Neuronal stem cell (in vitro differentiated cells): ENCODE measurements around the gene PRELID3B.

Experiments
- DNase-seq: peaks from one replicate; pipeline ENCODE4 v3.0.0-alpha.2; 2013; ENCODE audit warnings: low spot score
- H2AFZ ChIP-seq: one replicate; pipeline ENCODE4 v1.6.1; 2013; ENCODE audit warnings: mild to moderate bottlenecking, low read length, inconsistent platforms
- H2AK5ac ChIP-seq: 2 replicates; pipeline ENCODE4 v1.6.1; 2013; ENCODE audit warnings: low read depth, mild to moderate bottlenecking, inconsistent platforms, low read length, moderate library complexity, mixed read lengths
- H2BK120ac ChIP-seq: 2 replicates; pipeline ENCODE4 v1.6.1; 2013; ENCODE audit warnings: low read depth, mild to moderate bottlenecking, inconsistent platforms, low read length, moderate library complexity, mixed read lengths
- H2BK12ac ChIP-seq: one replicate; pipeline ENCODE4 v1.6.1; 2013; ENCODE audit warnings: low read length, inconsistent platforms
- H2BK15ac ChIP-seq: 2 replicates; pipeline ENCODE4 v1.6.1; 2013; ENCODE audit warnings: mild to moderate bottlenecking, low read length, inconsistent platforms, mixed read lengths
- H2BK5ac ChIP-seq: one replicate; pipeline ENCODE4 v1.6.1; 2013; ENCODE audit warnings: inconsistent platforms, mild to moderate bottlenecking, low read length, moderate library complexity
- H3K14ac ChIP-seq: one replicate; pipeline ENCODE4 v1.6.1; 2013; ENCODE audit warnings: low read length, inconsistent platforms
- H3K18ac ChIP-seq: 2 replicates; pipeline ENCODE4 v1.6.1; 2013; ENCODE audit warnings: low read length, inconsistent platforms
- H3K23ac ChIP-seq: 2 replicates; pipeline ENCODE4 v1.6.1; 2013; ENCODE audit warnings: low read depth, mild to moderate bottlenecking, mixed read lengths, low read length, inconsistent platforms; ENCODE audit not compliant: poor library complexity
- H3K27ac ChIP-seq: replicated peaks from 3 replicates; pipeline ENCODE4 v1.5.1; 2013; ENCODE audit warnings: low read length, inconsistent platforms
- H3K27me3 ChIP-seq, 3 experiments: 2 replicates each; pipeline ENCODE4 v1.6.1; 2013; ENCODE audit warnings: low read length in 3 of 3, mild to moderate bottlenecking in 2 of 3, inconsistent platforms in 1 of 3, low read depth in 1 of 3, mixed read lengths in 1 of 3, moderate library complexity in 1 of 3; ENCODE audit not compliant: control insufficient read depth in 3 of 3, insufficient read depth in 3 of 3
- H3K36me3 ChIP-seq, 2 donors: replicated peaks in 1 of 2; 2 replicates each; pipeline ENCODE4 v1.6.1; 2013; ENCODE audit warnings: low read length in 2 of 2; ENCODE audit not compliant: control insufficient read depth in 2 of 2, insufficient read depth in 2 of 2
- H3K4ac ChIP-seq: 2 replicates; pipeline ENCODE4 v1.6.1; 2013; ENCODE audit warnings: inconsistent platforms, mild to moderate bottlenecking, low read length, moderate library complexity
- H3K4me1 ChIP-seq, 2 donors: 1 replicate in 1 of 2; 2 replicates in 1 of 2; pipeline ENCODE4 v1.6.1; 2013; ENCODE audit warnings: low read length in 2 of 2, low read depth in 1 of 2; ENCODE audit not compliant: control insufficient read depth in 2 of 2, insufficient read depth in 1 of 2
- H3K4me2 ChIP-seq: one replicate; pipeline ENCODE4 v1.6.1; 2013; ENCODE audit warnings: mild to moderate bottlenecking, low read length, inconsistent platforms; ENCODE audit not compliant: insufficient read depth, poor library complexity, severe bottlenecking
- H3K4me3 ChIP-seq, 2 donors: 2 replicates each; pipeline ENCODE4 v1.5.1; 2013; ENCODE audit warnings: low read length in 2 of 2, mild to moderate bottlenecking in 2 of 2, inconsistent platforms in 1 of 2, moderate library complexity in 1 of 2
- H3K79me1 ChIP-seq: one replicate; pipeline ENCODE4 v1.6.1; 2013; ENCODE audit warnings: low read depth, mild to moderate bottlenecking, inconsistent platforms, low read length, moderate library complexity
- H3K9ac ChIP-seq: one replicate; pipeline ENCODE4 v1.6.1; 2013; ENCODE audit warnings: mild to moderate bottlenecking, low read depth, low read length, inconsistent platforms; ENCODE audit not compliant: poor library complexity
- H3K9me3 ChIP-seq, 2 donors: replicated peaks in 1 of 2; 2 replicates each; pipeline versions ENCODE3 to v1.6.1; 2013; ENCODE audit warnings: low read length in 2 of 2, mild to moderate bottlenecking in 2 of 2, inconsistent platforms in 1 of 2, low read depth in 1 of 2, mixed read lengths in 1 of 2, moderate library complexity in 1 of 2; ENCODE audit not compliant: control insufficient read depth in 2 of 2, insufficient read depth in 1 of 2
- H4K8ac ChIP-seq: one replicate; pipeline ENCODE4 v1.6.1; 2013; ENCODE audit warnings: low read depth, mild to moderate bottlenecking, inconsistent platforms, low read length, moderate library complexity
- H4K91ac ChIP-seq: one replicate; pipeline ENCODE4 v1.6.1; 2013; ENCODE audit warnings: low read length, low read depth, mild to moderate bottlenecking, inconsistent platforms; ENCODE audit not compliant: poor library complexity
- WGBS, 2 donors: extraction: QIAGEN DNeasy Blood & Tissue Kit; methylation state at CpG; one replicate each; pipeline ENCODE4 v1.1.7; 2013; ENCODE audit warnings: missing lambda C conversion rate in 2 of 2, mixed read lengths in 1 of 2; ENCODE audit not compliant: insufficient read length in 2 of 2, insufficient replicate concordance in 1 of 2; ENCODE audit errors: extremely low coverage in 2 of 2; 5-methylcytosine and 5-hydroxymethylcytosine counted together

The PRELID3B gene

GRCh38 chr20:59071216-59071615, 28.6 kb upstream of the PRELID3B start:
- Histone ChIP-seq H2BK5ac (no peak overlapping the region), H3K36me3 (no peaks in the 10 kb centered on the region), H3K27ac (no peak overlapping the region), H3K79me1 (no peaks in the 10 kb centered on the region), H2BK120ac (no peak overlapping the region), H2AK5ac (no peak overlapping the region), H3K4me2 (no peak overlapping the region), H3K4ac (no peak overlapping the region), H2BK12ac (no peak overlapping the region), H3K18ac (no peak overlapping the region), H3K23ac (no peak overlapping the region), H3K4me1 (no peaks in the 10 kb centered on the region), H3K14ac (no peak overlapping the region), H4K91ac (no peak overlapping the region), H2AFZ (no peak overlapping the region), H3K4me3 (no peak overlapping the region), H2BK15ac (no peak overlapping the region), H3K9ac (no peak overlapping the region), H4K8ac (no peak overlapping the region), H3K27me3 (peaks cover 0 to 32% (median 0%) of the 10 kb centered on the region in 3 experiments), H3K9me3 (no peaks in the 10 kb centered on the region)
- WGBS, 2 donors, result no CpG with 5 or more reads among the region's 1 CpG
- no peak for DNase-seq

DNA sequence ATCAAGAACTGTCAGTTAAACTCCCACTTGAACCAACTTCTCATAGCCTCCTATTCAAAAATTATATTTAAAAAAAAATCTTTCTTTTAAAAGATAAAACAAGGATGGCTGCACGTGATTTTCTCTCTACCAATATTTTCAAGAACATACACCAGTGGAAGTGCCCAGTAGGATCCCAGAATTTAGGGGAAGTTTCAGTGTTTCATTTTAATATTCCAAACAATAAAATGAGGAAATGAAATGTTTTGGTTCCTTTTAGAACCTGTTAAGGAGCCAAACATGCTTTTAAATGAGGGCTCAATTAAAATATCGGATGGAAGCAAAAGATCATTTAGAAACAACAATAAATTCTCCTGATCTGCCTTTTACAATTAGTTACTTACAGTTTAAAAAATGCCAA, 26.4 kb upstream of the PRELID3B start:
- Histone ChIP-seq H4K8ac (no peak overlapping the region), H3K9ac (no peak overlapping the region)

DNA sequence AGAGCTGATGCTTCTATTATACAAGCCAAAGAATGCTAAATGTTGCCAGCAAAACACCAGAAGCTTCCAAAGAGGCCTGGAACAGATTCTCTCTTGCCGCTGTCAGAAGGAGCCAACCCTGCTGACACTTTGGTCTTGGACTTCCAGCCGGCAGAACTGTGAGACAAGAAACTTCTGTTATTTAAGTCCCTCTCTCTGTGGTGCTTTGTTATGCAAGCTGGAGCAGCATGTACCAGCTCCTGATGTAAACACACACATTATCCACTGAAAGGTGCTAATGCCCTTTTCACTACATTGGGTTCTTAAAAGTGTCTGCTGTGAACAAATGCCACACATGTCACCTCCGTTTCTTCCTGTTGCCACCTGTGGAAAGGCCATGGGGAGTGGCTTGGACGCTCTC, 25.9 kb upstream of the PRELID3B start:
- Histone ChIP-seq H3K9ac (no peak overlapping the region), H3K79me1 (no peaks in the 10 kb centered on the region), H3K18ac (no peak overlapping the region), H4K8ac (no peak overlapping the region), H2BK12ac (no peak overlapping the region), H3K27ac (no peak overlapping the region), H2BK15ac (no peak overlapping the region), H4K91ac (no peak overlapping the region), H3K4ac (no peak overlapping the region), H3K9me3 (no peaks in the 10 kb centered on the region), H3K4me2 (no peak overlapping the region), H3K23ac (no peak overlapping the region), H3K27me3 (peaks cover 0 to 27% (median 0%) of the 10 kb centered on the region in 3 experiments), H2BK5ac (no peak overlapping the region), H2AFZ (no peak overlapping the region), H3K14ac (no peak overlapping the region), H3K4me1 (peaks cover 2 to 5% of the 10 kb centered on the region in 2 donors), H3K4me3 (no peak overlapping the region), H2AK5ac (no peak overlapping the region), H3K36me3 (no peaks in the 10 kb centered on the region), H2BK120ac (no peak overlapping the region)
- DNase-seq, result no peak
- no CpG with 5 or more reads among the region's 4 CpGs for WGBS, 2 donors

More for the DNA sequence above, 26.4 kb upstream of the PRELID3B start:
- Histone ChIP-seq H3K18ac (no peak overlapping the region), H3K4me1 (peaks cover 1 to 2% of the 10 kb centered on the region in 2 donors), H2BK120ac (no peak overlapping the region), H2BK5ac (no peak overlapping the region), H2AK5ac (no peak overlapping the region), H3K14ac (no peak overlapping the region), H2BK12ac (no peak overlapping the region), H3K4me3 (no peak overlapping the region), H3K4me2 (no peak overlapping the region), H3K79me1 (no peaks in the 10 kb centered on the region), H2BK15ac (no peak overlapping the region), H3K27me3 (peaks cover 0 to 27% (median 0%) of the 10 kb centered on the region in 3 experiments), H3K23ac (no peak overlapping the region), H3K36me3 (no peaks in the 10 kb centered on the region), H3K9me3 (no peaks in the 10 kb centered on the region), H3K4ac (no peak overlapping the region), H3K27ac (no peak overlapping the region), H4K91ac (no peak overlapping the region), H2AFZ (no peak overlapping the region)
- WGBS, 2 donors, result no CpG with 5 or more reads among the region's 2 CpGs
- no peak for DNase-seq

DNA sequence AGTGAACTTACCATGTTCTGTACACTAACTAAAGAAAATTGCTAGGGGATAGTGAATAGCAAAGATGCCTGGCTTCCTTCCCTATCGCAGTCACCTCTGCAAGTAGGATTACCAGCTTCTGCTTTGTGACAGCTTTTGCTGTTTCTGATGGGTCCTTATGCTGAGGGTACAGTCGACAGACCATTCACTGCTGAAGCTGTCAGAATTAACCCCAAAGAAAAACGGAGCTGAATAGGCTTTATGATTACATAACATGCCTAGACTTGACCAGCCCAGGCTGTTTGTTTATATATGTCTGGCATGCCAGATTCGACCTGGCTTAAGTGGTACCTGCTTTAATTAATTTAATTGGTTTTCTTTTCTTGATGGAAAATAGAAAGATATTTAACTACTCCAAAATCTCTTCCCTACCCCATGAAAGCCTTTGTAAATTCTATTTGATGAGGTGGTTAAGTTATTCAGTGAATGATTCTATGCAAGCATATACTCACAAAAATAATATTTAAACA, 21.7 kb upstream of the PRELID3B start:
- Histone ChIP-seq H3K27me3 (peaks cover 0 to 7% (median 0%) of the 10 kb centered on the region in 3 experiments), H2BK5ac (no peak overlapping the region), H2BK120ac (no peak overlapping the region), H3K18ac (no peak overlapping the region), H3K79me1 (no peaks in the 10 kb centered on the region), H4K8ac (no peak overlapping the region), H3K9me3 (no peaks in the 10 kb centered on the region), H2AFZ (peak overlapping the region; percentile 65), H3K4me3 (no peak overlapping the region), H3K27ac (no peak overlapping the region), H2AK5ac (no peak overlapping the region), H3K23ac (no peak overlapping the region), H3K4me1 (peaks cover 4 to 8% of the 10 kb centered on the region in 2 donors), H4K91ac (no peak overlapping the region), H3K14ac (no peak overlapping the region), H2BK15ac (no peak overlapping the region), H2BK12ac (no peak overlapping the region), H3K4ac (no peak overlapping the region), H3K36me3 (no peaks in the 10 kb centered on the region), H3K9ac (no peak overlapping the region), H3K4me2 (no peak overlapping the region)
- DNase-seq, result no peak
- WGBS, 2 donors, result no CpG with 5 or more reads among the region's 4 CpGs
